ENCODE measurements around the gene PLK5. TPM values are rescaled to one million over a fixed set of nuclear protein-coding genes. Genes with fewer than 3 reads are reported as not detected.
"Not testable (repeated sequence)": the region's sequence is repeated elsewhere in the genome, so short reads cannot be mapped to it uniquely, and the experiment has no call there.

The PLK5 gene
- total RNA-seq, 2 experiments from 2014 or later: not detected

- ChIA-PET POLR2A (no interaction called here), CTCF (no interaction called here)
- H3K4me3 Mint-ChIP-seq: no peak overlapping the region
- H3K27me3 Mint-ChIP-seq (ENCODE audit: low read depth): peaks cover 25% of the 10 kb centered on the region
- H3K9me3 Mint-ChIP-seq (ENCODE audit: insufficient read depth): no peaks in the 10 kb centered on the region
- H3K27ac Mint-ChIP-seq: no peak overlapping the region
- H3K36me3 Mint-ChIP-seq (ENCODE audit: low read depth): no peaks in the 10 kb centered on the region
- ATAC-seq (no peak), DNase-seq (no peak)
- H3K4me1 Mint-ChIP-seq (ENCODE audit: low read depth): peaks cover 2% of the 10 kb centered on the region
Measured at GRCh38 chr19:1525343-1525742, 1.5 kb downstream of the PLK5 start.

- ATAC-seq (no peak), DNase-seq (no peak)
- Mint-ChIP-seq H3K27me3 (ENCODE audit: low read depth) (peaks cover 25% of the 10 kb centered on the region), H3K27ac (no peak overlapping the region), H3K4me1 (ENCODE audit: low read depth) (peaks cover 2% of the 10 kb centered on the region), H3K4me3 (no peak overlapping the region), H3K9me3 (ENCODE audit: insufficient read depth) (no peaks in the 10 kb centered on the region), H3K36me3 (ENCODE audit: low read depth) (no peaks in the 10 kb centered on the region)
- POLR2A ChIA-PET: no interaction called here
- CTCF ChIA-PET: no interaction called here
Measured at GRCh38 chr19:1526066-1526778, 2.3 kb downstream of the PLK5 start.

- ChIA-PET POLR2A (no interaction called here), CTCF (no interaction called here)
- Mint-ChIP-seq H3K9me3 (ENCODE audit: insufficient read depth) (no peaks in the 10 kb centered on the region), H3K27ac (no peak overlapping the region), H3K27me3 (ENCODE audit: low read depth) (peaks cover 23% of the 10 kb centered on the region), H3K4me3 (no peak overlapping the region), H3K36me3 (ENCODE audit: low read depth) (no peaks in the 10 kb centered on the region), H3K4me1 (ENCODE audit: low read depth) (peaks cover 2% of the 10 kb centered on the region)
- no peak for DNase-seq
- ATAC-seq: no peak
Measured at GRCh38 chr19:1526979-1527649, 3.2 kb downstream of the PLK5 start.

GRCh38 chr19:1527650-1528309, 3.9 kb downstream of the PLK5 start:
- peaks cover 23% of the 10 kb centered on the region for H3K27me3 Mint-ChIP-seq (ENCODE audit: low read depth)
- CTCF ChIA-PET: no interaction called here
- H3K4me1 Mint-ChIP-seq (ENCODE audit: low read depth): peaks cover 2% of the 10 kb centered on the region
- POLR2A ChIA-PET: no interaction called here
- H3K27ac Mint-ChIP-seq: no peak overlapping the region
- DNase-seq (no peak), ATAC-seq (no peak)
- no peaks in the 10 kb centered on the region for H3K36me3 Mint-ChIP-seq (ENCODE audit: low read depth)
- no peak overlapping the region for H3K4me3 Mint-ChIP-seq
- H3K9me3 Mint-ChIP-seq (ENCODE audit: insufficient read depth): no peaks in the 10 kb centered on the region

- Mint-ChIP-seq H3K27ac (no peak overlapping the region), H3K9me3 (ENCODE audit: insufficient read depth) (no peaks in the 10 kb centered on the region), H3K4me3 (no peak overlapping the region), H3K4me1 (ENCODE audit: low read depth) (peaks cover 2% of the 10 kb centered on the region), H3K36me3 (ENCODE audit: low read depth) (no peaks in the 10 kb centered on the region), H3K27me3 (ENCODE audit: low read depth) (peaks cover 19% of the 10 kb centered on the region)
- ATAC-seq: no peak
- CTCF ChIA-PET: no interaction called here
- POLR2A ChIA-PET: no interaction called here
- no peak for DNase-seq
Measured at GRCh38 chr19:1528596-1529429, 4.9 kb downstream of the PLK5 start.

GRCh38 chr19:1529430-1529816, 5.5 kb downstream of the PLK5 start:
- CTCF ChIA-PET: no interaction called here
- no peak overlapping the region for H3K4me3 Mint-ChIP-seq
- POLR2A ChIA-PET: no interaction called here
- H3K4me1 Mint-ChIP-seq (ENCODE audit: low read depth): peaks cover 2% of the 10 kb centered on the region
- no peaks in the 10 kb centered on the region for H3K36me3 Mint-ChIP-seq (ENCODE audit: low read depth)
- no peak overlapping the region for H3K27ac Mint-ChIP-seq
- no peaks in the 10 kb centered on the region for H3K9me3 Mint-ChIP-seq (ENCODE audit: insufficient read depth)
- no peak for ATAC-seq
- peaks cover 17% of the 10 kb centered on the region for H3K27me3 Mint-ChIP-seq (ENCODE audit: low read depth)
- no peak for DNase-seq

- H3K4me1 Mint-ChIP-seq (ENCODE audit: low read depth); H3K36me3 Mint-ChIP-seq (ENCODE audit: low read depth); CTCF ChIA-PET; H3K27me3 Mint-ChIP-seq (ENCODE audit: low read depth); POLR2A ChIA-PET; H3K4me3 Mint-ChIP-seq; H3K27ac Mint-ChIP-seq; ATAC-seq; H3K9me3 Mint-ChIP-seq (ENCODE audit: insufficient read depth); DNase-seq: not testable (repeated sequence)
Measured at GRCh38 chr19:1530856-1531255, 7.0 kb downstream of the PLK5 start.

- no peak for ATAC-seq
- DNase-seq: no peak
- POLR2A ChIA-PET: no interaction called here
- Mint-ChIP-seq H3K4me3 (no peak overlapping the region), H3K27ac (no peak overlapping the region), H3K4me1 (ENCODE audit: low read depth) (no peaks in the 10 kb centered on the region), H3K27me3 (ENCODE audit: low read depth) (no peaks in the 10 kb centered on the region), H3K9me3 (ENCODE audit: insufficient read depth) (no peaks in the 10 kb centered on the region), H3K36me3 (ENCODE audit: low read depth) (no peaks in the 10 kb centered on the region)
- CTCF ChIA-PET: no interaction called here
Measured at GRCh38 chr19:1531587-1531986, 7.7 kb downstream of the PLK5 start.

GRCh38 chr19:1532003-1532402, 8.1 kb downstream of the PLK5 start:
- no peak overlapping the region for H3K4me3 Mint-ChIP-seq
- H3K27ac Mint-ChIP-seq: no peak overlapping the region
- ChIA-PET POLR2A (no interaction called here), CTCF (no interaction called here)
- DNase-seq (no peak), ATAC-seq (no peak)
- H3K27me3 Mint-ChIP-seq (ENCODE audit: low read depth): no peaks in the 10 kb centered on the region
- H3K4me1 Mint-ChIP-seq (ENCODE audit: low read depth): no peaks in the 10 kb centered on the region
- no peaks in the 10 kb centered on the region for H3K36me3 Mint-ChIP-seq (ENCODE audit: low read depth)
- H3K9me3 Mint-ChIP-seq (ENCODE audit: insufficient read depth): no peaks in the 10 kb centered on the region

- no peaks in the 10 kb centered on the region for H3K9me3 Mint-ChIP-seq (ENCODE audit: insufficient read depth)
- CTCF ChIA-PET: no interaction called here
- H3K4me1 Mint-ChIP-seq (ENCODE audit: low read depth): no peaks in the 10 kb centered on the region
- ATAC-seq (no peak), DNase-seq (no peak)
- H3K27ac Mint-ChIP-seq: no peak overlapping the region
- no peak overlapping the region for H3K4me3 Mint-ChIP-seq
- POLR2A ChIA-PET: no interaction called here
- no peaks in the 10 kb centered on the region for H3K27me3 Mint-ChIP-seq (ENCODE audit: low read depth)
- no peaks in the 10 kb centered on the region for H3K36me3 Mint-ChIP-seq (ENCODE audit: low read depth)
Measured at GRCh38 chr19:1533510-1534150, 9.8 kb downstream of the PLK5 start.

GRCh38 chr19:1534972-1535371, 11.1 kb downstream of the PLK5 start:
- ChIA-PET CTCF (no interaction called here), POLR2A (no interaction called here)
- Mint-ChIP-seq H3K27ac (no peak overlapping the region), H3K9me3 (ENCODE audit: insufficient read depth) (no peaks in the 10 kb centered on the region), H3K36me3 (ENCODE audit: low read depth) (no peaks in the 10 kb centered on the region), H3K4me3 (no peak overlapping the region), H3K4me1 (ENCODE audit: low read depth) (no peaks in the 10 kb centered on the region), H3K27me3 (ENCODE audit: low read depth) (no peaks in the 10 kb centered on the region)
- DNase-seq (no peak), ATAC-seq (no peak)

Measured in activated CD8-positive, alpha-beta T cell treated with anti-CD3 and anti-CD28 coated beads, Interleukin-2, amount 10 ng/mL, durations not matched to agents 7 days and 5 days (primary cell).